Stimulated activated naive CD8-positive, alpha-beta T cell treated with anti-CD3 and anti-CD28 coated beads, Interleukin-15, Interleukin-2, amounts not matched to agents 100 ng/mL and 50 ng/mL, for 24 hours (primary cell): ENCODE measurements around the gene FAM20A.

Experiments used
- H3K27ac Mint-ChIP-seq: one replicate; pipeline ENCODE4 v1.8.0; 2021; ENCODE audit warnings: mild to moderate bottlenecking, mixed read lengths
- H3K27me3 Mint-ChIP-seq: one replicate; pipeline ENCODE4 v1.8.0; 2021; ENCODE audit warnings: mixed read lengths
- H3K36me3 Mint-ChIP-seq: one replicate; pipeline ENCODE4 v1.8.0; 2021; ENCODE audit warnings: low read depth, mixed read lengths
- H3K4me1 Mint-ChIP-seq: one replicate; pipeline ENCODE4 v1.8.0; 2021; ENCODE audit warnings: low read depth, mixed read lengths
- H3K4me3 Mint-ChIP-seq: one replicate; pipeline ENCODE4 v1.8.0; 2021; ENCODE audit warnings: mild to moderate bottlenecking, mixed read lengths
- H3K9me3 Mint-ChIP-seq: one replicate; pipeline ENCODE4 v1.8.0; 2021; ENCODE audit warnings: mixed read lengths

The FAM20A gene

DNA sequence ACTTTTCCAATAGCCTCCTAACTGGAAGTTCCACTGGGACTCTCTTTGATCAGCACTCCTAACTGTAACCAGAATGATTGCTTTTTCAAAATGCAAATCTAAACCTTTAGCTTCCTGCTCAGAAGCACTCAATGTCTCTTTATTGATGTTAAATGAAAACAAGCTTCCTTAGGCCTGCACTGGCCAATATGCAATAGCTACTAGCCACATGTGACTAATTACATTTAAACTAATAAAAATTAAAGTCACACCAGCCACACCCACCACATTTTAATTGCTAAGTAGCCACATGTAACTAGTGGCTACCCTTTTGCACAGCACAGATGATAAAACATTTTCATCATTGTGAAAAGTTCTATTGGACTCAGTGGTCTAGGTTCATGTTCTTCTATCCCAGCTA, 31.8 kb downstream of the FAM20A start:
- no peak overlapping the region for H3K4me3 Mint-ChIP-seq
- H3K9me3 Mint-ChIP-seq: no peaks in the 10 kb centered on the region
- H3K36me3 Mint-ChIP-seq: no peaks in the 10 kb centered on the region
- no peaks in the 10 kb centered on the region for H3K4me1 Mint-ChIP-seq
- H3K27ac Mint-ChIP-seq: no peak overlapping the region
- peaks cover 3% of the 10 kb centered on the region for H3K27me3 Mint-ChIP-seq

DNA sequence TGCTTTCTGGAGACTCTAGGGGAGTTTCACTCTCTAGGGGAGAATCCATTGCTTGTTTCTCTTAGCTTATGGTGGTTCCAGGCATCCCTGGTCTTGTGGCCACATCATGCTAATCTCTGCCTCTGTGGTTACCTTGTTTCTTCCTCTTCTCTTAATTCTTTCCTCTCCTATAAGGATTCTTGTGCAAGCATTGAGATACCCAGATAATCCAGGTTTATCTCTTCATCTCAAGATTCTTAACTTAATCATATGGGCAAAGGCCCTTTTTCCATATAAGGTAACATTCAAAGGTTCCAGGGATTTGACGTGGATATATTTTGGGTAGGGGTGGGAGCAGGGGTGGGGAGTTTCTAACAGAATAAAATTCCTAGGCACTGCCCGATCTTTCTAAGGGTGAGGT, 32.6 kb downstream of the FAM20A start:
- no peak overlapping the region for H3K27ac Mint-ChIP-seq
- no peaks in the 10 kb centered on the region for H3K4me1 Mint-ChIP-seq
- no peaks in the 10 kb centered on the region for H3K36me3 Mint-ChIP-seq
- no peak overlapping the region for H3K4me3 Mint-ChIP-seq
- no peaks in the 10 kb centered on the region for H3K9me3 Mint-ChIP-seq
- peaks cover 3% of the 10 kb centered on the region for H3K27me3 Mint-ChIP-seq

DNA sequence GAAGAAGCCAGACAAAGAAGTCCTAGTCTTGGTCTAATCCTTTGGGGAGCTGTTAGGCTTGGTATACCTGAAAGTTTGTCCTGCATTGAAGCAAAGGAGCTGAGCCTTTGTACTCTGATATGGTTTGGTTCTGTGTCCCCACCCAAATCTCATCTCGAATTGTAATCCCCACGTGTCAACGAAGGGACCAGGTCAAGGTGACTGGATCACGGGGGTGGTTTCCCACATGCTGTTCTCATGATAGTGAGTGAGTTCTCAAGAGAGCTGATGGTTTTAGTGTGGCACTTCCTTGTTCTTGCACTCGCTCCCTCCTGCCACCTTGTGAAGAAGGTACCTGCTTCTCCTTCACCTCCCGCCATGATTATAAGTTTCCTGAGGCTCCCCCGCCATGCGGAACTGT, 33.6 kb downstream of the FAM20A start:
- no peak overlapping the region for H3K4me3 Mint-ChIP-seq
- H3K9me3 Mint-ChIP-seq: no peaks in the 10 kb centered on the region
- no peaks in the 10 kb centered on the region for H3K36me3 Mint-ChIP-seq
- H3K27ac Mint-ChIP-seq: no peak overlapping the region
- H3K4me1 Mint-ChIP-seq: no peaks in the 10 kb centered on the region
- peaks cover 3% of the 10 kb centered on the region for H3K27me3 Mint-ChIP-seq

DNA sequence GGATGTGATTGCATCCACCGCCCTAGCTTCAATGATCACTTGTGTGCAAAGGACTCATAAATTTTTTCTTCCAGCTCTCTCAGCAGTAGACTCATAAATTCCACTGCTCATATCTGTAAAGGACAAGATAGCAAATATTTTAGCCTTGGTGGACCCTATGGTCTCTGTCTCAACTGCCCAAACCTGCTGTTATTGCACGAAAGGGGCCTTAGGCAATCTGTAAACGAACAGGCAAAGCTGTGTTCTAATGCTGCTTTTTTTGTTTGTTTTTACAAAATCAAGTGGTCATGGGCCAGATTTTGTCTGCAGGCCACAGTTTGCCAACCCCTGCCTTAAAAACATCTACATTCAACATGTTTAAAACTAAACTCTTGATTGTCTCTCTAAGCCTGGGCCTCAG, 34.1 kb downstream of the FAM20A start:
- no peaks in the 10 kb centered on the region for H3K4me1 Mint-ChIP-seq
- peaks cover 3% of the 10 kb centered on the region for H3K27me3 Mint-ChIP-seq
- H3K4me3 Mint-ChIP-seq: no peak overlapping the region
- H3K36me3 Mint-ChIP-seq: no peaks in the 10 kb centered on the region
- H3K9me3 Mint-ChIP-seq: no peaks in the 10 kb centered on the region
- no peak overlapping the region for H3K27ac Mint-ChIP-seq

DNA sequence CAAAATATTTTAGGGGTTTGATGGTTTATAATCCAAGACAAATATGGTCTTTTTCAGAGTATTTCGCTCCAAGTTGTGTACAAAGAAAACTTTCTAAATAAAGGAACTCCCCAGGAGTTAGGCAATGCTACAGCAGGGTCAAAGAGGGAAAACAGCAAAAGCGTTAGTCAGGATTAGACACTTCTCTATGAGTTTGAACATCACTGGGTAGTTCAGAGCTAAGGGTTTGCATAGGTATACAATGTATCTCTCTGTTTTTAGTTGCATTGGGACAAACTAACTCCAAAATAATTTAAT, 34.8 kb downstream of the FAM20A start:
- Mint-ChIP-seq H3K9me3 (no peaks in the 10 kb centered on the region), H3K36me3 (no peaks in the 10 kb centered on the region), H3K4me3 (no peak overlapping the region), H3K27ac (no peak overlapping the region), H3K27me3 (peaks cover 3% of the 10 kb centered on the region), H3K4me1 (no peaks in the 10 kb centered on the region)

DNA sequence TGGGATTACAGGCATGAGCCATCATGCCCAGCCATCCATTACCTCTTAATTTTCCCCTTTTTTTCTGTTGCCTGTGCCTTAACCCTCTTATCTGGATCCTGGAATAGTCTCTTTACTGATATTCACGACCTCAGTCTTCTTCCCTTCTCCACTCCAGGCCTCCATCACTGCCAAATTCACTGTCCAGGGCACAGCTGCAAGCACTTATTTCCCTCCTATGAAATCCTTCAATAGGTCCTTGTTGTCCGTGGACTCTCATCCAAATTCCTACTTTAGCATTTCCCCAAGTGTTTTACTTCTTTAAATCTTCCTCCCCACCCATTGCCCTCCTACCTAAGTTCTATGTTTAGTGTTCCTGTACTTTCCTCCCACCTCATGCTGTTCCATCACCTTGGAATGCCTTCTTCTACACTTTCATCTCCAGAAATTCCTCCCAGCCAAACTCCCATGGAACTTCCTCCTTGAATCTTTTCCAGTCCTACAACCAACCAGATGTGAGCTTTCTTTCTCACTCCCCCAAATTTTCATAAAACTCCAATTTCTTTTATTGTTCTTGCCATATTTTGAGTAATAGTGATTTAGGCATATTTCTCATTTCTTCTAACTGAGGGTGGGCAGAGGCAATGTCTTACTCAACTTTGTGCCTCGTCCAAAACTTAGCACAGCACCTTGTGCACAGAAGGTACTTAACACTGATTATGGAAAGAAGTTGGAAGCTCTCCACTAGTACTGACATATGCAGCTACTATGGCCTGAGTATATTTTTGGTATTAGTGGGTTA, 35.3 kb downstream of the FAM20A start:
- Mint-ChIP-seq H3K36me3 (no peaks in the 10 kb centered on the region), H3K9me3 (no peaks in the 10 kb centered on the region), H3K4me3 (no peak overlapping the region), H3K4me1 (no peaks in the 10 kb centered on the region), H3K27me3 (peaks cover 3% of the 10 kb centered on the region), H3K27ac (no peak overlapping the region)

DNA sequence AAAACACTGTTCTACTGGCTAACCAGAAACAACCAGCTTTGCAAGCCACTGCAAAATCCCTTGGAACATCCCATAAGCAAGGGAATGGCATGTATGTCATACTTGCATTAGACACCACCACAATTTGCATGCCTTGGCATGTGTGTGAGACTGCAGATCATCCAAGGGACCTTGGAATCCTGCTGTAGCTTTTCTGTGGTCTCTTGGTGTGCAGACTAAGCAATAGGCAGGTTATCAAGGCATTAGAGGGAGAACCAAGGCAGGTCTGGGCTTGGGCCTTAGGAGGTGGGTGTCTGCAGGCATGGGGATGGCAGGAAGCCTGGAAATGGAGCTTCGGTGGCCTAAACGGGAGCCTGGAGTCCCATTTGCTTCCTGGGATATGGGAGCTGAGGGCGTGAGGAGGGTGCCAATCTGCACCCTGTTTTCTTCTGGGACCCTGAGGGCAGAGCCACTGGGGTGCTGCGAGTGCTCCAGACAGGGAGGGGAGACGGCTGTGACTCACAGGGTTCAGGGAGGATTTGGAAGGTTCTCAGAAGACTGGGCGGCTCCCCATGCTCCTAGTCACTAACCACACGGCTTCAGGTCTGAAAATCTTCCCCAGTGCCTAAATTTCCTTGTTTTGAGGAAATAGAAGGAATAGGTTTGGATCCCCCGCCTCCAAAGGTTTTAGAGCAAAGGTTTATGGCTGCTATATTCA, 36.6 kb downstream of the FAM20A start:
- Mint-ChIP-seq H3K4me1 (no peaks in the 10 kb centered on the region), H3K4me3 (no peak overlapping the region), H3K27ac (no peak overlapping the region), H3K27me3 (peaks cover 3% of the 10 kb centered on the region), H3K36me3 (no peaks in the 10 kb centered on the region), H3K9me3 (no peaks in the 10 kb centered on the region)

DNA sequence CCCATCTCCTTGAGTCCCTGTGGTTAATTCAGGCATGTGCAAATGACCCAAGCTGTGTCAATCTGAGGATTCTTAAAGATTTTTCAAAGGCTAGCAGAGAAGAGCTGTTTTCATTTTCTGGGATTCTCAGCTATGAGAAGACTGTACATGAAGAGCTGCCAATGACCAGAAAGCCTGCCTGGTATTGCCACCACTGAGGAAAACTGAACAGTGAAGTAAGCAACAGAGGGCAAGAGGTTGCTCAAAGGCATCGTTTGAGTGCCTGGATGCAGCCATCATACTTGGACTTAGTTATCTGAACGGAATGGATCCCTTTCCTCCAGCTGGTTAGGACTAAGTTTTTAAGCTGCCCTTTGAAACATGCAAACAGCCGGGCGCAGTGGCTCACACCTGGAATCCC, 38.4 kb downstream of the FAM20A start:
- Mint-ChIP-seq H3K4me3 (no peak overlapping the region), H3K27ac (no peak overlapping the region), H3K4me1 (no peaks in the 10 kb centered on the region), H3K36me3 (no peaks in the 10 kb centered on the region), H3K9me3 (no peaks in the 10 kb centered on the region), H3K27me3 (peaks cover 3% of the 10 kb centered on the region)

DNA sequence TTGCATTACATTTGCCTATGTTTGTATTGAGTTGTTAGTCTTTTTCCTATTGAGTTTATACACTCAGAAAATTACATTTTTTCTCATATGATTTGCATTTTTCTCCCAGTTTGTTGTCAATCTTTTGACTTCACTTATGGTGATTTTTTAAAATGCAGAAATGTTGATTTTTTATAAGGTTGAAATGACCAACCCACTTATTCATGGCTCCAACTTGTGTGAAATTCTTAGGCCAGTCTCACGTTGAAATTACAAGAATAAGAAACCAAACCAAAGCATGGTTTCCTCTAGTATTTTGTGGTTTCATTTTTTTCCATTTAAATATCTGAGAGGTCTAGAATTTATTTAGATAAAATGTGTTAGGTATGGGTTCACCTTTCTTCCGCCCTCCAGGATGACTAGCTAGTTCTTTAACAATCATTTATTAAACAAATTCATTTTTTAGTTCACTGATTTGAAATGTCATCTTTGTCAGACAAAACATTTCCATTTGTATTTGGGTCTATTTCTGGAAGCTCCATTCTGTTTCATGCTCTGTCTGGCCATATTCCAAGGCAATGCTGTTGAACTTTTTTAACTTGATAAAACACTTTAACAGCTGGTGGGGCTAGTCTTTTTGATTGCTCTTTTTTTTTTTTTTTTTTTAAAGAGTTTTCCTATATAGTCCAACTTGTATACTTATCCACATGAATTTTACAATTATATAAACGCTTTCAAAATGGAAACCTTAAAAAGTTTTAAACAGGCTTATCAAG, 40.0 kb downstream of the FAM20A start:
- no peaks in the 10 kb centered on the region for H3K4me1 Mint-ChIP-seq
- H3K27ac Mint-ChIP-seq: no peak overlapping the region
- H3K4me3 Mint-ChIP-seq: no peak overlapping the region
- H3K27me3 Mint-ChIP-seq: peaks cover 3% of the 10 kb centered on the region
- H3K36me3 Mint-ChIP-seq: no peaks in the 10 kb centered on the region
- no peaks in the 10 kb centered on the region for H3K9me3 Mint-ChIP-seq

DNA sequence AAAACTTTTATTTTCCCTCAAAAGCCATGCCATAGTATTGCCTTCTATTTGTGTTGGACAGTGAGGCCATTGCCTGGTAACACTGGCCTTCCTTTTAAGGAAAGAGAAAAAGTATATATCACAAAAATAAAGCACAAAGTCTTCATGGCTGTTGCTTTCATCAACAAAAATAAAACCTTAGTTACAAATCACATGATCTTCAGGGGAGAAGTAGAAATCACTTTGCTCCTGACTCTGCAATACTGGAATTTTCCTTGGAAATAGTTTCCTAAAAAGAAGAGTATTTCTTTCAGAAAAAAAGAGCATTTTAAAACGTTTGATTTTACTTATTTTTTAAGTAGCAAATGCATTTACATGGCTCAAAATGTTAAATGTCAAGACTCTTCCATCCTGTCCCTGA, 41.9 kb downstream of the FAM20A start:
- Mint-ChIP-seq H3K4me3 (no peak overlapping the region), H3K9me3 (no peaks in the 10 kb centered on the region), H3K27ac (no peak overlapping the region), H3K4me1 (no peaks in the 10 kb centered on the region), H3K36me3 (no peaks in the 10 kb centered on the region), H3K27me3 (no peaks in the 10 kb centered on the region)

DNA sequence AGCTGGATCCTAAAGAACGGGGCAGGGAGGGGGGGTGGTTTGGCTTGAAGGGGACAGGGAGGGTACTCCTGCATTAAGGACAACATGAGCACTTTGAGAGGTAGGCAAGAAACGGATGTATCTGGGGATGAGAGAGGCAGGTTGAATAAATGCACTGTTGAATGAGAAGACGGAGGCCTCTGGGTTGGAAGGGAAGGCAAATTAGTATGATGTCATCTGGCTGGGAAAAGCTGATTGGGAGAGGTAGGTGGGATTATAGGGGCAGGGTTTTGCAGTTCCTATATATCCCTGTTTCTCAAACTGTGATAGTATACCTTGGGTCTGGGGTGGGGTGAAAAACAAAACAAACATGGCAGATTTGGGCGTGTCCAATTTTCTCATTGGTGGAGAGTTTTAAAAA, 44.6 kb downstream of the FAM20A start:
- no peak overlapping the region for H3K27ac Mint-ChIP-seq
- H3K9me3 Mint-ChIP-seq: no peaks in the 10 kb centered on the region
- H3K27me3 Mint-ChIP-seq: no peaks in the 10 kb centered on the region
- H3K4me3 Mint-ChIP-seq: no peak overlapping the region
- no peaks in the 10 kb centered on the region for H3K36me3 Mint-ChIP-seq
- no peaks in the 10 kb centered on the region for H3K4me1 Mint-ChIP-seq

DNA sequence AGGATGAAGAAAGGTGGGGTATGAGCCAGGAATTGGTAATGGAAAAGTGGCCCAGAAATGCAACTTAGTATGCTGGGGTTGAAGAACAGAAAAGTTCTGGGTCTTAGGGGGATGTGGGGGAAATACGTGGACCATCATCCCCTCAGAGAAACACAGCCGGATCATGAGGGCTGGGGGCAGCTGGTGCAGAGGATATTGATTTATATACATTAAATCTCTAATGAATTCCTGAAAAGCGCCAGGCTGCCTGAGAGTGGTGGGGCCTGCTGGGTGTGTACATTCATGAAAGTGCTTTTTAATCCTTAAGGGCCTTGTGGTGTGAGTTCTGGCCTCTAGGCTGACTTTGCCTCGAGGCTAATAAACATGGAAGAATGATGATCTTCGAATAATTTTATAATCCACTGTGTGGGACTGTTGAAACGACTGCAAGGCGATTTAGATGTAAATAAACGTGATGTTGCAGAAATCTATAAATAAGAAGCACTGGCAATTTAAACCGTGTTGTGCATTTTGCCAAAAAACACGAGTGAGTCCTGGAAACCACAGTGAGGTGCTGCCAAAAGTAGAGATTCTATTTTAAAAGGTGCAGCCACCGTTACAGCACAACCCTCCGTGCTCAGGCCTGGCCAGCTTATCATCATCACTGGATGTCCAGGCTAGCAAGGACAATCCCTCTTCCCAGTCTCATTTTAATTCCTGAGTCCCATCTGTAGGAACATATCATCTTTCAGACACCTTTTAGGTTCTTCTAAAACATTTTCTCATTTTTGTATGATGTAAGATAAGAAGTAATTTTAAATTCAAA, 56.9 kb downstream of the FAM20A start:
- Mint-ChIP-seq H3K4me1 (no peaks in the 10 kb centered on the region), H3K27ac (no peak overlapping the region), H3K9me3 (no peaks in the 10 kb centered on the region), H3K4me3 (no peak overlapping the region), H3K27me3 (no peaks in the 10 kb centered on the region), H3K36me3 (peaks cover 12% of the 10 kb centered on the region)

DNA sequence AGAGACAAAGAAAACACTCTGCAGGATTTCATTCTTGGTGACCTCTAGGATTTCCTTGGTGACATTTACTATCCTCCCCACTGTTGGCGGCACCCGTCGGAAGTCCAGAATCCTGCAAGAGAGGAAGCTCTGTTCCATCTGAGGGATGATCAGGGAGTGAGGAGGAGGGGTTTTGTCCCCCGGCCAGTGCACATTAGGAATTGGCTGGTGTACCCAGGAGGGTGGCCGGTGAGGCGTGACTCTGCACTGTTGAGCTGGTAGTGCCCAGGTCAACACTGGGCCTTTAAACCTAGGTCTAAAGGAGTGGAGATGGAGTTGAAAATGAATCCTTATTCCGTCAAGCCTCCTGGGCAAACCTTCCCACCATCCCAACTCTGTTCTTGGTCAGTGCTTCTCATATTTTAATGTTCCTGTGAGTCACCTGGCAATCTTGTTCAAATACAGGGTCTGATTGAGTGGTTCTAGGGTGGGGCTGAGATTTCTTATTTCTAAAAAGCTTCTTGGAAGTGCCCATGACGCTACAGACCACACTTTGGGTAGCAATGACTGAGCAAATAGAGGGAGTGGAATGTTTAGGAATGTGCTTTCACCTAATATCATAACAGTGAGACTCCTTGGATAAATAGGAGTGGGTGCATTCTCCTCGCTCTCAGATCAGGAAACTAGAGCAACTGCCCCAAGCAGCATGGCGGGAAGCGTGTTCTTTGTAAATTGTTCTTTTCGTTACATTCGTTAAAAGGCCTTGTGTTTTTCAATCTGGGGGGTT, 58.3 kb downstream of the FAM20A start:
- no peak overlapping the region for H3K4me3 Mint-ChIP-seq
- H3K27me3 Mint-ChIP-seq: no peaks in the 10 kb centered on the region
- no peak overlapping the region for H3K27ac Mint-ChIP-seq
- H3K4me1 Mint-ChIP-seq: no peaks in the 10 kb centered on the region
- no peaks in the 10 kb centered on the region for H3K9me3 Mint-ChIP-seq
- peaks cover 14% of the 10 kb centered on the region for H3K36me3 Mint-ChIP-seq

DNA sequence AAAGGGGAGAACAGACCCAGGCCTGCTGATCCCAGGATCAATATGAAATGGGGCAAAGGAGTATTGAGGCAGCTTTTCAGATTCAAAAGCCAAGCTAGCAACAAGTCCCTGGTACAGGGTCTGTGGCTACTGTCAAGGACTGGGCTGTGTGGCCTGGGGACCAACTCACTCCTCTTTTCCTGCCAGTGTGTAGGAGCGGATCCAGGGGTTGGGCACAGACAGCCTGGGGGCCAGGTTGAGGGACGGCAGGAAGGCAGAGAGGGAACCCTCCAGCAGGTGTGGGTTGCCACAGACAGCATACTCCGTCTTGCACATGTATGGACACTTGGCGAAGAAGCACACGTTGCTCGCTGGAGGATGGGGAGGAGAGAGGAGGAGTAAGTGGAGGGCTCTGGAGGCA, 59.4 kb downstream of the FAM20A start:
- Mint-ChIP-seq H3K27me3 (no peaks in the 10 kb centered on the region), H3K27ac (no peak overlapping the region), H3K36me3 (peaks cover 19% of the 10 kb centered on the region)

More for the DNA sequence above, 59.4 kb downstream of the FAM20A start:
- H3K4me3 Mint-ChIP-seq: no peak overlapping the region
- H3K4me1 Mint-ChIP-seq: no peaks in the 10 kb centered on the region
- H3K9me3 Mint-ChIP-seq: no peaks in the 10 kb centered on the region
